Fibroblast of mammary gland (primary cell): ENCODE results near the gene ZC3H12D.

Experiments used
- DNase-seq: peaks from one replicate; pipeline ENCODE4 v3.0.0-alpha.2; 2010; ENCODE audit warnings: low read depth
- H3K4me3 ChIP-seq: 2 replicates; pipeline ENCODE4 v1.5.1; 2011; ENCODE audit warnings: low read depth, mild to moderate bottlenecking, low read length, moderate library complexity; ENCODE audit not compliant: control insufficient read depth
- CTCF ChIP-seq: conservative IDR thresholded peaks from 2 replicates; pipeline ENCODE4 v1.5.1; 2011; ENCODE audit warnings: low read depth, low read length, inconsistent platforms; ENCODE audit not compliant: control insufficient read depth, insufficient read depth

Gene ZC3H12D

GRCh38 chr6:149483334-149483725 lies 1.5 kb downstream of the ZC3H12D start:
- TF ChIP-seq CTCF = no peak
- H3K4me3 ChIP-seq = no peak overlapping the region
- DNase-seq = no peak

- no peak overlapping the region for H3K4me3 ChIP-seq
- DNase-seq = no peak
- TF ChIP-seq CTCF = no peak
These were observed 2.1 kb downstream of the ZC3H12D start for GRCh38 chr6:149482545-149483333.

DNA sequence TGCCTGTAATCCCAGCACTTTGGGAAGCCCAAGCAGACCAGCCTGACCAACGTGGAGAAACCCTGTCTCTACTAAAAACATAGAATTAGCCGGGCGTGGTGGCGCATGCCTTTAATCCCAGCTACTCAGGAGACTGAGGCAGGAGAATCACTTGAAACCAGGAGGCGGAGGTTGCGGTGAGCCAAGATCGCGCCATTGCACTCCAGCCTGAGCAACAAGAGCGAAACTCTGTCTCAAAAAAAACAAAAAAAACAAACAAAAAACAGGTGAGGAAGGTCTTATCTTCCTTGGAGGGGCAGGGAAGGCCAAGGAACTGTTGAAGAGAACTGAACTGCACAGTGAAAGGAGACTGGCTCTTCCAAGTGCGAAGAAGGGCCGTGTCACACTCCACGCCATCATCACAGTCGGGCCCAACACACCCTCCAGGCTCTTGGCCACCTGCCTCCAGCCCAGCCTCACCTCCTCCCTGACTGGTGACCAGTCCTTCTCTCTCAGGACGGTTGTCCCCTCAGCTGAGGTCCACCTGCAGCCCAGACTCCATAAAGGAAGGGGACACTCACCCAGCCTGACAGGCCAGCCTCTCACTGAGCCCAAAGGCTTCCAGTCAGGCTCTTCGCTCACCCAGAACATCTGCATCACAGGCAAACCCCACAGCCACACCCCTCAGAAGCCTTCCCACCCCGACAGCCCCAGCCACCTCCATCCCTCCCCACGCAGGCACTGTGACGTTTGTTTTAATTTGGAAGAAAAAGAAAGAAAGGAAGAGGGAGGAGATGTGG lies 4.1 kb downstream of the ZC3H12D start:
- no peak for DNase-seq
- no peak for TF ChIP-seq CTCF
- no peak overlapping the region for H3K4me3 ChIP-seq

GRCh38 chr6:149478631-149479314 lies 6.0 kb downstream of the ZC3H12D start:
- H3K4me3 ChIP-seq = no peak overlapping the region
- no peak for DNase-seq
- no peak for TF ChIP-seq CTCF

GRCh38 chr6:149477544-149477943 lies 7.3 kb downstream of the ZC3H12D start:
- TF ChIP-seq CTCF = no peak
- no peak overlapping the region for H3K4me3 ChIP-seq
- DNase-seq = no peak

DNA sequence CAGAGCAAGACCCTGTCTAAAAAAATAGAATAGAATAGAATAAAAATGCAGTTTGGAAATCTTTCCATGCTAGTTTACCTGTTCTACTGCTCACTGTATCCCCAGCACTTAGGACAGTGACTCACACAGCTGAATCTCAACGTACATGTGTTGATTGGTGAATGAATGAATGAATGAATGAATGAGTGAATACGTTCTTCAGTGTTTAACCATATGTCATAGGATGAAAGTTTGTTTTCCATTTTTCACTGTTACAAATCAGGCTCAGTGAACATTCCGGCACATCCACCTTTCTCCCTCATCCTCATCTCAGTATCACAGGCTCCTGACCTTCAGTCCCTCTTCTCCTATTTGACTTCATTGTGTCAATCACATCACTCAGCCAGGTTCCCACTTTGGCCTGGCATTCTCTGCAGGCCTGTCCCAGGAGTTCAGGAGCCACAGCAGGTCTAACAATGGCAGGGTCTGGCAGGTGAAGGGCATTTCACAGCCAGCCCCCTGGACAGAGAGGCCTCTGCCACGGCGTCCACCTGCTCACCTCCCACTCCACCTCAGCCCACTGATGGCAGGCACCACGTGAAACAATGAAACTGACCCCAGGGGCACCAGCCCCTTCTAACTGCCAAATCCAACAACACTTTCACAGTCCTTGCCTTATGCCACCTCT lies 7.9 kb downstream of the ZC3H12D start:
- TF ChIP-seq CTCF = no peak

More for the DNA sequence above, 7.9 kb downstream of the ZC3H12D start:
- no peak for DNase-seq
- H3K4me3 ChIP-seq = no peak overlapping the region
